Activated CD4-positive, alpha-beta T cell treated with anti-CD3 and anti-CD28 coated beads for 48 hours (primary cell): Measurements from ENCODE around the gene ACOT7.
"Not testable (repeated sequence)": the region's sequence is repeated elsewhere in the genome, so short reads cannot be mapped to it uniquely, and the experiment has no call there.

Experiments used
- DNase-seq: peaks from one replicate; pipeline ENCODE4 v3.0.0-alpha.2; 2020

The ACOT7 gene

DNA sequence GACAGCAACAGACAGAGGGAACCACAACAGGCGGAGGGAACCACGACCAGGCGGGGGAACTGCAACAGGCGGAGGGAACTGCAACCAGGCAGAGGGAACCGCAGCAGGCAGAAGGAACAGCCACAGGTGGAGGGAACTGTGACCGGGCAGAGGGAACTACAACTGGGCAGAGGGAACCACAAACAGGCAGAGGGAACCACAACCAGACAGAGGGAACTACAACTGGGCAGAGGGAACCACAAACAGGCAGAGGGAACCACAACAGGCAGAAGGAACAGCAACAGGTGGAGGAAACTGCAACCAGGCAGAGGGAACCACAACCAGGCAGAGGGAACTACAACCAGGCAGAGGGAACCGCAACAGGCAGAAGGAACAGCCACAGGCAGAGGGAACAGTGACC lies 85.9 kb downstream of the ACOT7 start:
- not testable (repeated sequence) for DNase-seq

DNA sequence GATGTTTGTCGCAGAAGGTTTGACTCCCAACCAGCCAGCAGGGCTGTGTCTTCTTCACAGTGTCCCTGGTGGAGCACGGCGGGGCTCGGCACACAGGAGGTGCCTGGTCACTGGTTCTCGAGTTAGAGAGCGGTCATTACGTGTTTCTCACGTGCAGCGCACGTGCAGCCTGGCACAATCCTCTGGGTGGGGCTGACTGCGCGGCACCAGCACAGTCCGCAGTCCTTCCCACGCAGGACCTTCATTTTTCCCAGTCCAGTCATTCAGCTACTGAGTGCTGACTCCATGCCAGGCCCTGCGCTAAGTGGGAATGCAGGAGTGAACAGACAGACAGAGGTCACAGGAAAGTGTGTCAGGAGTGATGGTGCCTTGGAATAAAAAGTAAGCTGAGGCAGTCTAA lies 86.5 kb downstream of the ACOT7 start:
- DNase-seq = no peak

DNA sequence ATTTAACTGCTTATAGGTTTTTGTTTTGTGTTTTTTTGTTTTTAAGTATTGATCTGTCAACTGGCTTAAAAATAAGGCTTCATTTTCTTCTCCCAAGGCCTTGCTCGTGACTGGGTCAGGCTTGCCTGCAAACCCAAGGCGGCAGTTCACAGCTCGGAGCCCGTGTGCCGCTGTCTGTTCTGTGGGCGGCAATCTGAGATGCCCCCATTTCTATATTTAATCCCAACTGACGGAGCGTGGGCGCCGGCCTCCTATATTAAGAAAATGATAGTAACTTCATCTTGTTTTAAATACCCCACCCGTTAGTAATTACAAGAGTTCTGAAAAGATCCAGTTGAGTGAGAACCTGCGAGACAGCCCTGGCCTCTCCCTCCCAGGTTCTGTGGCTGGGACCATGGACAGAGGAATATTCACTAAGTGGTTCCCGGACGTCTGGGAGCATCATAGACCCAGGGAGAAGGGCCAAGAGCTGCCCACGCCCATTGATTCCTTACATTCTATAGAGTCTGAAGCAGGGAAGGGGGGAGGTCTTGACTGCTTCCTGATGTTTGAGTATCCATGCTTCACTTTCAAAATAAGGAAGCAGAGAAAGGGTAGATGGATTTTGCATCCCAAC lies 90.1 kb downstream of the ACOT7 start:
- DNase-seq = no peak

DNA sequence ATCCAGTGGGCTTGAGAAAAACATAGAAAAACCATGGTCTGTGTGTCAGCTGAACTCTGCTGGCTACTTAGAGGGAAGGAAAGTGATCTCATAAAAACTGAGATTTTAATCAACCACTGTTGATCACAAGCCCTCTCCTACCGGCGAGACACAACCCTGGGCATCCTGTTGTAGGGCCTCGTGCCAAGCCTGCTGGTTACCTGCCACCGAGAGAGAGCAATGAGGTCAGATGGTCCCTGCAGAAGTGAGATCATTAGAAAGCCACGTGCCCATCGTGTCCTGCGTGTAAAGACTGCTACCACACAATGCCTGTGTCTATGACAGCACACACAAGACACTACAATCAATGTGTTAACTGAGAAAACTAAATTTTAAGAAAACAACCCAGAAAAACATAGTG lies 91.0 kb downstream of the ACOT7 start:
- DNase-seq = no peak

DNA sequence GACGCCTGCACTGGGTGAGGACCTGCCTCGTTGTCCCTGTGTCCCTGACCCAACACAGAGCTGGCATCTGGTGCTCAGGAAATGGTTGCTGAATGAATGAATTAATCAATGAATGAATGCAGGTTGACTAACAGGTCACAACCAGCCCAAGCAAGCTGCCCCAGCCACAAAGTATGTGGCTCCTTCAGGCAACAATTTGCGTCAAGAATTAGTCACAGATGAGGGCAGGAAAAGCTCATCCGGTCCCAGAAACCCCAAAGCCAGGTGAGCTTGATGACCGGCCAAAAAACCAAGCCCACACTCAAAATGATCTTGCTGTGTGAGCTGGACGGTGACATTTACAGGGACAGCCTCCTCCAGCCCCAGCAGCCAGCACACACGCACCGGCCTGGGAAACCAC lies 92.0 kb downstream of the ACOT7 start:
- no peak for DNase-seq

DNA sequence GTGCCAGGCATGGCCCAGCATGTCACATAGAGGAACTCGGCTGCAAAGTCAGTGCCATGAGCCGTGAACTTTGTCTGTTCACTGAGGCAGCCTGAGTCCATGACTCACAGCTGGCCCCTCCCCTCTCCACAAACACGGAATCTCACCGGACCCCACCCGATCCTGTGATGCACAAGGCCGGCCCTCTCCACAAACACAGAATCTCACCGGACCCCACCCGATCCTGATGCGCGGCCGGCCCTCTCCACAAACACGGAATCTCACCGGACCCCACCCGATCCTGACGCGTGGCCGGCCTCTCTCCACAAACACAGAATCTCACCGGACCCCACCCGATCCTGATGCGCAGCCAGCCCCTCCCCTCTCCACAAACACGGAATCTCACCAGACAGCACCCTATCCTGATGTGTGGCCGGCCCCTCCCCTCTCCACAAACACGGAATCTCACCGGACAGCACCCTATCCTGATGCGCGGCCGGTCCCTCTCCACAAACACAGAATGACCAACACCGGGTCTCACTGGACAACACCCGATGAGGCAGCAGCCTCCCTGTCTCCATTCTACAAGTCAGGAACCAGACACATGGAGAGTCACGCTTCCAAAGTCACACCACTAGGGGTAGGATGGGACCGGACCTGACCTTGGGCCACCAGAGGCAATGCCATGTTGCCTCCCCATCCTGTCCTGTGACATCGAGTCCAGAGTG lies 93.1 kb downstream of the ACOT7 start:
- DNase-seq = no peak

DNA sequence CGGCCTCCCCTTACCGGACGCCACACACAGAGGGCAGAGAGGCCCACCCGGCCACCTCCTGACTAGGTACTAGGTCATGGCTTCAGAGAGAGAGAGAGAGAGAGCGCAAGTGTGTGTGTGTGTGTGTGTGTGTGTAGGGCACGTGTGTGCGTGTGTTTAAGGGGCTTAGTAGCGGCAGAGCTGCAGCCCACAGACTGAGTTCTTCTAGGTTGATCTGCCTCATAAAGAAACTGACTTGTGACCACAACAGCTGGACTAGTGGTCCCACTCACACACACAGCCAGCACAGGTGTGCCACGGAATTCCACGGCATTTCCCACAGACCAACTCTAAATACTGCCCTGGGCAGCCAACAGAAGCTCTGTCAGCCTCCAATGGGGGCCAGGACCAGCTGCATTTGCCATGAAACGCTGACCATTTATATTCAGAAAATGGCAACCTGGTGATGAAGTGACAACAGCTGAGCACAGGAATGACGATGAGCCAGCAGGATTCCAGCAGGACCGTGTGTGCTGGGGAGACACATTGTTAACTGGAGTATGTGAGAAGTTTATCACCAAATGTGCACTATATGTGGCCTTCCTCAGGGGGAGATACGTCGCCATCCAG lies 93.9 kb downstream of the ACOT7 start:
- DNase-seq = no peak

DNA sequence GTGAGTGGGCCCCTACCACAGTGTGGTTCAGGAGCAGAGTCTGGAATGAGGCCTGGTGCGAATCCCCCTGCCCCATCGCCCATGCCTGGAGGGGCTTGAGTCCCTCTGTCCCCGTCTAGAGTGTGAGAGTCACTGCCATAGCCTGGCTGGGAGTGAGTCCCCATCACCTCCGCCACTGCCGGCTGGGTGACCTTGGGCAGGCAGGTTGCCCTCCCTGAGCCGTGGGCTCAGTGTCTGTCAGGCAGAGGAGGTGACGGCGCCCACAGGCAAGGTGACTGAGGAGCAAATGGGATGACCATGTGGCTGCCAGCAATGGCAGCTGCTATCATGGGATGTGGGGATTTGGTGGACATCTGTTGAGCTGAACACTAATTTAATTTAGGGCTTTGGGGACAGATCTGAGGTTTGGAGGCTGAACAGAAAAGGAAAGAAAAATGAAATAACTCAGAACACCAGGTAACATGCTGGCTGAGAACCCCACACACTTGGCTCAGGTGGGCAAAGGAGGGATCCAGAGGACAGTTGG lies 94.6 kb downstream of the ACOT7 start:
- no peak for DNase-seq

DNA sequence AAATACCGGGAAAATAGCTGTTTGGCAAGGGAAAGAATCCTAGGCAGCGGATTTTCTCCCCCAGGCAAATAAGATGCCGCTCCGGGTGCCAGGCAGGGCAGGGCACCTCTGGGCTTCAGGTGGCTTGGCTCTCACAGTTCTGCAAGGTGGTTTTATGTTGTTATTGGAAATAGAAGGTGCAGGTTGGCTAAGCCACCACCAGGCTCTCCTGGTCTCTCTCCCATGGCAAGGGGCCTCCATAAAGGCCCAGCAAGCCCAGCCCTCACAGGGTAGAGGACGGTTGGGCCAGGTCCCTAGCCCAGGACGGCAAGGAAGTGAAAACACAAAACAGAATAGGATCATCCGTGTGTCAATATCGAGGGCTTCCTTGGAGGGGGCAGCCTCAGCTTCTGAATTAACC lies 95.0 kb downstream of the ACOT7 start:
- no peak for DNase-seq

DNA sequence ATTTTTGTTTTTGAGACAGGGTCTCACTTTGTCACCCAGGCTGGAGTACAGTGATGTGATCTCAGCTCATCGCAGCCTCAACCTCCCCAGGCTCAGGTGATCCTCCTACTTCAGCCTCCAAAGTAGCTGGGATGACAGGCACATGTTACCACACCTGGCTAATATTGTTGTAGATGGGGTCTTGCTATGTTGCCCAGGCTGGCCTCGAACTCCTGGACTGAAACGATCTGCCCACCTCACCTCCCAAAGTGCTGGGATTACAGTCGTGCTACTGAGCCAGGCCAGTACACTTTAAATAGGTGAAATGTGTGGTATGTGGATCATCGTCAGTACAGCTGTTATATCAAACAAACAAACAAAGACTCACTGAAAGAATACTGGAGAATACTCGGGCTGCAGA lies 97.7 kb downstream of the ACOT7 start:
- DNase-seq = no peak

DNA sequence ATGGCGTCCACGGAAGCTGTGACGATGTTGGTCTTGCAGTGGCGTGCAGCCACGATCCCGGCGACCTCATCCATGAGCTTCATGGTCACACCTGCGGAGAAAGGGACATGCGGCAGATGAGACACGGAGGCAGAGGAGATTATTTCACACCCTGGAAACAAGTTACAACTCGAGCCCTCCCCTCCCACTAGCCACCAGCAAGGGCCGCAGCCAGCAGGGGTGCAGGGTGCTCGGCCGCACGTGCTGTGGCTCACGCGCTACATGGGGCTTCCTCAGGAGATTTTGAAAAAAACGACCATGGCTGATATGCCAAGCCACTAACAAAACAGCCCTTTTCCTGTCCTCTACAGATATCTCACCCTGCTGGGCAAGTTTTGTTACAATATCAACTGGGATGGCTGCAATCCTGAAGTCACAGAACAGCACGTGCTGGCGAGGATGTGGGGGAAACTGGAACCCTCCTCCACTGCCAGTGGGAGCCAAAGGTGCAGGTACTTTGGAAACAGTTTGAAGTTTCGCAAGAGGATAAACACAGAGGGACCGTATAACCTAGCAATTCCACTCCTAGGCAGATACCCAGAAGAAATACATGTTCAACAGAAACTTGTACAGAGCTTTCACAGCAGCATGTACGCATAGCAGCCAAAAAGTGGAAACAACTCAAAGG lies 98.5 kb downstream of the ACOT7 start:
- DNase-seq = no peak

DNA sequence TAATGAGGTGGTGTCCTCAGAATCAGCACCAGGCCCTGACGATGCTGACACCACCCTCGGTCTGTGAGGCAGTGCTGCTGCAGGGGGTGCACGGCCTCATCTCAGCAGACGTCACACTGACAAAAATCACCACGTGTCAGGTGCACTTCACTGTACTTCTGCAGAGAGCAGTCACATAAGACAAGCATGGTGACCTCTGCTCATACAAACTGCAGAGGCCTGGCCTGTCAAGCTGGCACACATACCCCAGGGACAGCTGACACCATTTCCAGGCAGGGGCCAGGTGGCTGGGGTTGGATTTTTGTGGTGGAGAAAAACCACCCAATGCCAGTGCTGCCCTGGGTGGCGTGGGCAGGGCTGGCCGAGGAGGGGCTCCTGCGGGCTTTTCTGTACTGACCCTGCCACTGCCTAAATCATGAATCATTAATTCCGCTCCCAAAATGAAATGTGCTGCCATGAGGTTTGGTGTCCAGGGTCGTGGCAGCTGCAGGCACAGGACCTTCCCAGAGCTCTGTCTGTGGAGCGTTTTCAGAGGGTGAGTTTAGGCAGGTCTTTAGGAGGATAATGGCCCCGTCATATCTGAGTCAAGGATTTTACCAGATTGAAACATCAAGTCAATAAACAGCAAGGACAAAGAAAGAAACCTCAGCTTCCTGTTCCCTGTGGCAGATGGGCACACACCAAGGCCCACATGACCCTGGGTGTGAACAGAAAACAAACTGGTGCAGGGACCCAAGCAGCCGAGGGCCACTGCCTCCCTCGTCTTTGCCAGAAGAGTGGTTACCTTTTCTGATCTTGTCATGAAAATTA lies 99.3 kb downstream of the ACOT7 start:
- no peak for DNase-seq

DNA sequence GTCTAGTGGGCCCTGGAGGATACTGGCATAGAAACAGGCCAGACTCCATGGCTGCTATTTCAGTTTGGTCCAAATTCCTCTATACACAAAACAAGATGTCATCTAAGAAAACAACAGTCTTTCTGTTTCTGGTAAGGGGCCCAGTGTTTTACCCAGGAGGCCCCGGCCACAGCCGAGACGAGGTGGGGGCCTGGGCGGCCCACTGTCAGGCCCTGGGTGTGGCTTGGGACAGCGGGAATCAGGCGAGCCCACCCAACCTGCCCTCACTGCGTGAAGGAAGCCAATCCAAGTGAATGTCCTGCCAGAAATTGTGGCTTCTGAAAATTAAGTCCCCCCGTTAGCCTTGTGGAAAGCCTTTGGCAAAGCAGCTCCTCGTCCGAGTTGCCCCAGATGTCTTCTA lies 101.5 kb downstream of the ACOT7 start:
- no peak for DNase-seq

DNA sequence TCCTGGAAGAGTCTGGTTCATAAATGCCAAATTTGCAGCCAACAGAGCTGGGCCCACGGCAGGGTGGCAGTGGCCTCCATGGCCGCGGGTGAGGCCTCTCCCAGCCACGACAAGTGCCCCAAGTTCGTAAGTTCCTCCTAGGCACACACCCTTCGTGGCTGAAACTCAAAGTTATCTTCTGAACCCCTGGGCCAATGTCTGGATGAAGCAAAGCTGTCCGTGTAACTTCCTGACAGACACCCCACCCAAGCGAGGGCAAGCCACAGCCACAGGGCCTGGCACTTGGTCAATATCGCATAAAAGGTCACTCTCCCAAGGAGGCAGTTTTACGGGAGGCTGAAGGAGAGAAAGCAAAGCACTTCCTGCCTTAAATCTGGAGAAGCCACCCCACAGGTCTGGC lies 104.9 kb downstream of the ACOT7 start:
- DNase-seq = no peak

DNA sequence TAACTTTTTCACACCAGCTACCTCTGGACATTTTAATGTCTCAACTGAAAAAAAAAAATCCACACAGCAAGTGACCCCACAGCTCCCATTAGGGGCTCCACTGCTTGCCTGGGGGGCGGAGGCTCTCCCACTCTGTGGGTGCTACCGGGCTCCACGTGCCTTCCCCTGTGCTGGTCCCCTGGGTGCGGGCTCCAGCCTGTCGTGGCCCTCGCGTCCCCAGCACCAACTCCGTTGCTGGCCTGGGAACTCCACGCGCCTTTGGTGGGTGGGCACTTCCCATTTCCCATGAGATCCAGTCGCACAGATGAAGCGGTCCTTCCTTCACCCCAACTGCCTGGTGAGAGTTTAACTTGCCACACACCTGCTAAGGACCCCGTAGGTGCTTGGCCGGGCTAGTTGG lies 105.5 kb downstream of the ACOT7 start:
- no peak for DNase-seq

DNA sequence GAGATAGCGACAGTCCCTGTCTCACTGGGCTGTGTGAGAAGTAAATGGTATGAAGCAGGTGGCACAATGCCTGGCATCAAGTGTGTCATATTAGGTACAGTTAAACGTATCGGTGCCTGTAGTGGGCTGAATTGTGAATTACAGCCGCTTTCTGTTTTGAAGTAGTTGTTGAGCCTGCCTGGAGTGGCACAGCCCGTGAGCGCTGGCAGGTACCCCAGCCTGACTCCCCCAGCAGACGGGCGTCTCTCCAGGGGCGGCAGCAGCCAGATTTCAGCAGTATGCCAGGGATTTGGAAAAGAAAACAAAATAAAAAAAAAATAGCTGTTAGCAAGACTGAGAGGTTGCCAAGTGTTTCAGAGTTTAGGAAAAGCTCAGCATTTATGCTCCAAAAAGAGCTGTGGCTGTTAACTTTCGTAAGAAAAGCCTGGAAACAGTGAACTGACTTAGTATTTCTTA lies 106.1 kb downstream of the ACOT7 start:
- no peak for DNase-seq

DNA sequence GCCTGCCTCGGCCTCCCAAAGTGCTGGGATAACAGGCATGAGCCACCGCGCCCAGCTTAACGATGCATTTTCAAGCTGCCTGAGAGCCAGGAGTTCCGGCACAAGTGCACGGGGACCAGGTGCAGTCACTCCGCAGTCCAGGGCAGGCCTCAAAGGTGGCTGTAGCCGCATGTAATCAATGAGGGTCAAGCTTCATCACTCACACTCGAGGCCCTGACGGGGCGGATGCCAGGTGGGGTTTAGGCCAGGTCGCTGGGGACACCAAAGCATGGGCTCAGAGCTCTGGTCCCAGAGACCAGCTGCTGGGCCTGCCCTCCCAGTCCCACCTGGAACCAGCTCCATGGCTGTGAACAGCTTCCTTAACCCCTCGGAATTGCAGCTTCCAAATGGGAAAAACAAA lies 106.5 kb downstream of the ACOT7 start:
- no peak for DNase-seq

DNA sequence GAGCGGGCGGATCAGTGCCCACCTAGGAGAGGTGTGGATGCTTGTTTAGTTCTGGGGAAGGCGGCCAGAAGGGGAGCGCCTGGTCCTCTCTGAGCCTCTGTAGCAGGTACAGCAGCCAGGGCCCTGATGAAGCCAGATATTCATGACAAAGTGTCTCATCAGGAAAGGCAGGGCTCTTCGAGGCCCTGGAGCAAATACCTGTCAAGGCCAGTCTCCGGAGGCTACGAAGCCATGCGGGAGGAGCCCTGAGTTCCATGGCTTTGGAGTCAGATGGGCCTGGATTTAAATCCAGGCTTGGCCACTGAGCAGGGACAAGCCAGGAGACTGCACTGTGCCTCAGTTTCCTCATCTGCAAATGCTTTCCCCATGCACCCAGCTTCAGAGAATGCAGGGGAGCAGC lies 107.3 kb downstream of the ACOT7 start:
- DNase-seq = no peak

DNA sequence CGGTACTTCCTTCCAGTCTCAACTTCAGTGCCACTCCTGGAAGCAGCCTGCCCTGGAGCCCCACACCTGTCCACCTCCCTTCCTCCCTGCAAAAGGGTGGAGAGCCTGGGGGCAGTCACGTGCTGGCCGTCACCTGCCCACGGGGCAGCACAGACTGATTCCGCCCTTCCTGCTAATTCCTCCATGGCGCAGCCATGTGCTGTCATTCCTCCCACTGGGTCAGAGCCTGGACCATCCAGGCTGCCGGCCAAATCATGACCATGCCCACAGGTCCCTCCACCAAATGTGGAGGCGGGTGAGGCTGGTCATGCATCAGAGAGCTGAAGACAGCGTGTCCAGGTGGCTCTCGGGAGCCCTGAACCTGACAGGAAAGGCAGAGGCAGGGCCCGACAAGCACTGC lies 108.2 kb downstream of the ACOT7 start:
- DNase-seq = no peak

DNA sequence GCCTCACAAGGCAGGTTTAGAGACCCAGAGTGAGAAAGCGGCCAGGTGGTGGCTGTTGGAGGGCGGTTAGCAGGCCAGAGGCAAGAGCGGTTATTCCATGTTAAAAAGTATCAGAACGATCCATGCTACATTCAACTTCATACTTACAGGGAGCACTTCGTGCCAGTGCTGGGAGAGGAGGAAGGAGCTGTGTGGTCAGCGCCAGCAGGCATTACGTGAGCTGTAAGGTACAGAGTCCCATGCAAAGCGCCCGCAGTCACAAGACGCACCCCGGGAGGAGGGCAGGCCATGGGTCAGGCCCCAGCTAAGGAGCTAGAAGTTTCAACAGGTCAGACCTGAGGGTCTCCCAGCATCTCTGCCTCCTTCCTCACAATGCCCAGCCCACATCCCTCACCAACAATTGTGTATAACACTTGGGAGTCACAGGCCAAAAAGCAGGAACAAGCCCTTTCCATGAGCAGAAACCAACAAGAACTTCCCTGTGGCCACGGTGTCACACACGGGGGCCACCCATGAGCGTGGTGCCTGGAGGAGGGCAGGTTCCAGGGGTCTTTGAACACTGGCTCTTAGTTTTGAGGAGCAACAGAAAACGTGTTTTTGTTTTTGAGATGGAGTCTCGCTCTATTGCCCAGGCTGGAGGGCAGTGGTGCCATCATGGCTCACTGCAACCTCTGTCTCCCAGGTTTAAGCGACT lies 110.8 kb downstream of the ACOT7 start:
- DNase-seq = no peak

DNA sequence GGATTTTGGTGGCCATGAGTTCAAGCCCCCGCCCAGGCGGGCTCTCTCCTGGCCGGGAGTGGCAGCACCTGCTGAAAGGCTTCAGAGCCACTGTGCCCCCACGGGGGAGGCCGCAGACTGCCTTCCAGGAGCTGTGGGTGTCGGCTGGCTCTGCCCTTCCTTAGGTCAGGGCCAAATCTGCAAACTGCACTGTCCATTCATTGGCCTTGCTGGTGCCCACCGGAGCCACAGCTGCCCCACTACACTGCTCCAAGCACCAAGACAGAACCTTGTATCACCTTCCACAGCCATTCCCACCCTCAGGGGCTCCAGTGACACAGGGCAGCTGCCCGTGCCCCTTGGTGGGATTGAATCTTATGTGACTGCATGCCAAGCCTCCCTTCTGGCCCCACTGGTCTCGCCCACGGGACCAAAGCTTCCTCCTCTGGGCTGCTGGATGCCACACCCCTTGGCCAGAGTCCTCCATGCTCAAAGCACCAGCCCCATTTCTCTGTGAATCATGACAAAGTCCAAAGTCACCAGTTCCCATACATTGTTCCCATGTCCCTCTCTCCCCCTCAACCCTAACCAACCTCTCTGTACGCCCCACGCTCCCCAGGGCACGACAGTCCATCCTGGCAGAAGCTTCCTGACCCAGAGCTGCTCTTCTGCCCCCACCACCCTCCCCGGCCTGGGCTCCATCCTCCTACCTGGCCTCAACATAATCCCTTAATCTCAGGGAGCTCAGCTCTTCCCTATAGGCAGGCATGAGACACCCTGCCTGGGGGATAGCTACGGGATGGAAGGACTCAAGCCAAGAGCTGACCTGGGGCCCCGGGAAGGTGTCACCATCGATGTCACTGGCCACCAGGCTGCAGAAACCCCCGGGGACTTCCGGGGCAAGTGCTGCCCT lies 111.8 kb downstream of the ACOT7 start:
- DNase-seq = no peak
